HG02642 (cell line): ENCODE data around the gene TNIK.
"Not testable (repeated sequence)": the region's sequence is repeated elsewhere in the genome, so short reads cannot be mapped to it uniquely, and the experiment has no call there.

Experiments used
- ATAC-seq: cut with Tn5 transposase; IDR thresholded peaks from one replicate; pipeline ENCODE4 v1.9.1; 2021; ENCODE audit warnings: mild to moderate bottlenecking; ENCODE audit not compliant: unreplicated experiment, poor library complexity

TNIK gene

GRCh38 chr3:171447579-171447891 lies 12.7 kb downstream of the TNIK start:
- ATAC-seq = not testable (repeated sequence)

GRCh38 chr3:171446801-171447578 lies 13.2 kb downstream of the TNIK start:
- no peak for ATAC-seq

GRCh38 chr3:171446301-171446700 lies 13.9 kb downstream of the TNIK start:
- no peak for ATAC-seq

- ATAC-seq = no peak
These were observed 14.5 kb downstream of the TNIK start for GRCh38 chr3:171445620-171446204.

- no peak for ATAC-seq
These were observed 16.1 kb downstream of the TNIK start for GRCh38 chr3:171444001-171444690.

GRCh38 chr3:171443211-171443957 lies 16.8 kb downstream of the TNIK start:
- ATAC-seq = no peak

- ATAC-seq = no peak
These were observed 18.0 kb downstream of the TNIK start for GRCh38 chr3:171442184-171442583.

- ATAC-seq = no peak
These were observed 18.8 kb downstream of the TNIK start for GRCh38 chr3:171441381-171441780.

GRCh38 chr3:171439996-171440395 lies 20.2 kb downstream of the TNIK start:
- no peak for ATAC-seq

GRCh38 chr3:171437115-171437756 lies 23.0 kb downstream of the TNIK start:
- no peak for ATAC-seq

- no peak for ATAC-seq
These were observed 23.8 kb downstream of the TNIK start for GRCh38 chr3:171436380-171436779.

GRCh38 chr3:171435757-171436156 lies 24.4 kb downstream of the TNIK start:
- no peak for ATAC-seq

- ATAC-seq = no peak
These were observed 25.1 kb downstream of the TNIK start for GRCh38 chr3:171435143-171435542.

- no peak for ATAC-seq
These were observed 27.7 kb downstream of the TNIK start for GRCh38 chr3:171432548-171432947.

- ATAC-seq = no peak
These were observed 28.7 kb downstream of the TNIK start for GRCh38 chr3:171431550-171431949.

GRCh38 chr3:171430530-171430929 lies 29.7 kb downstream of the TNIK start:
- ATAC-seq = no peak

GRCh38 chr3:171429635-171430034 lies 30.6 kb downstream of the TNIK start:
- no peak for ATAC-seq

- ATAC-seq = no peak
These were observed 31.3 kb downstream of the TNIK start for GRCh38 chr3:171428892-171429291.

- ATAC-seq = no peak
These were observed 31.9 kb downstream of the TNIK start for GRCh38 chr3:171428321-171428787.

GRCh38 chr3:171427771-171428320 lies 32.4 kb downstream of the TNIK start:
- no peak for ATAC-seq
